Mammary epithelial cell (primary cell): Measurements from ENCODE around the gene CENPX.

Experiments used
- EZH2 ChIP-seq: IDR thresholded peaks from 2 replicates; pipeline ENCODE4 v1.6.1; 2012; ENCODE audit warnings: low read length, inconsistent platforms, borderline replicate concordance
- TF ChIP-seq, protein P1 (sequence below), 2 donors: IDR thresholded peaks in 1 of 2; conservative IDR thresholded peaks in 1 of 2; 2 replicates each; pipeline ENCODE4 v1.5.1; 2011 to 2012; ENCODE audit warnings: inconsistent platforms in 2 of 2, low read length in 2 of 2, mild to moderate bottlenecking in 2 of 2, control low read depth in 1 of 2, low read depth in 1 of 2; ENCODE audit not compliant: insufficient read depth in 1 of 2; ENCODE audit errors: extremely low read depth in 1 of 2

GRCh38 chr17:82015311-82015971 lies 7.2 kb downstream of the CENPX start:
- TF ChIP-seq, protein P1, sequence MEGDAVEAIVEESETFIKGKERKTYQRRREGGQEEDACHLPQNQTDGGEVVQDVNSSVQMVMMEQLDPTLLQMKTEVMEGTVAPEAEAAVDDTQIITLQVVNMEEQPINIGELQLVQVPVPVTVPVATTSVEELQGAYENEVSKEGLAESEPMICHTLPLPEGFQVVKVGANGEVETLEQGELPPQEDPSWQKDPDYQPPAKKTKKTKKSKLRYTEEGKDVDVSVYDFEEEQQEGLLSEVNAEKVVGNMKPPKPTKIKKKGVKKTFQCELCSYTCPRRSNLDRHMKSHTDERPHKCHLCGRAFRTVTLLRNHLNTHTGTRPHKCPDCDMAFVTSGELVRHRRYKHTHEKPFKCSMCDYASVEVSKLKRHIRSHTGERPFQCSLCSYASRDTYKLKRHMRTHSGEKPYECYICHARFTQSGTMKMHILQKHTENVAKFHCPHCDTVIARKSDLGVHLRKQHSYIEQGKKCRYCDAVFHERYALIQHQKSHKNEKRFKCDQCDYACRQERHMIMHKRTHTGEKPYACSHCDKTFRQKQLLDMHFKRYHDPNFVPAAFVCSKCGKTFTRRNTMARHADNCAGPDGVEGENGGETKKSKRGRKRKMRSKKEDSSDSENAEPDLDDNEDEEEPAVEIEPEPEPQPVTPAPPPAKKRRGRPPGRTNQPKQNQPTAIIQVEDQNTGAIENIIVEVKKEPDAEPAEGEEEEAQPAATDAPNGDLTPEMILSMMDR (conservative IDR thresholded peaks at IDR 0.05 in 1 of 2, IDR thresholded peaks at IDR 0.05 in 1 of 2; ENCODE audit: extremely low read depth in 1 of 2, insufficient read depth in 1 of 2, low read depth in 1 of 2, low read length in 2 of 2), result no peak
- TF ChIP-seq EZH2, result no peak
